Hepatocyte (in vitro differentiated cells): Measurements from ENCODE around the gene TMEM252. TPM values are rescaled to one million over a fixed set of nuclear protein-coding genes. Genes with fewer than 3 reads are reported as not detected.

Experiments
- DNase-seq: peaks from one replicate; pipeline ENCODE4 v3.0.0-alpha.2; 2016; ENCODE audit warnings: low spot score
- H2AFZ ChIP-seq: fragments of 200-600 bp; sonication (generic); 2 replicates; pipeline ENCODE4 v1.6.0; 2016; ENCODE audit warnings: antibody characterized with exemption, mild to moderate bottlenecking
- H3K27ac ChIP-seq: fragments of 200-600 bp; sonication (generic); 2 replicates; pipeline ENCODE4 v1.5.1; 2016; ENCODE audit warnings: mild to moderate bottlenecking
- H3K27me3 ChIP-seq: fragments of 200-600 bp; sonication (generic); 2 replicates; pipeline ENCODE4 v1.6.1; 2016
- H3K36me3 ChIP-seq: fragments of 200-600 bp; sonication (generic); replicated peaks from 2 replicates; pipeline ENCODE4 v1.5.1; 2016; ENCODE audit warnings: low read depth; ENCODE audit not compliant: insufficient read depth
- H3K4me1 ChIP-seq: fragments of 200-600 bp; sonication (generic); 2 replicates; pipeline ENCODE4 v1.5.1; 2016; ENCODE audit warnings: mild to moderate bottlenecking, moderate library complexity; ENCODE audit not compliant: insufficient read depth
- H3K4me2 ChIP-seq: fragments of 200-600 bp; sonication (generic); 2 replicates; pipeline ENCODE4 v1.6.0; 2016
- H3K4me3 ChIP-seq: fragments of 200-600 bp; sonication (generic); 2 replicates; pipeline ENCODE4 v1.5.1; 2016; ENCODE audit warnings: mild to moderate bottlenecking
- H3K79me2 ChIP-seq: fragments of 200-600 bp; sonication (generic); 2 replicates; pipeline ENCODE4 v1.6.0; 2017; ENCODE audit warnings: mild to moderate bottlenecking
- H3K9me2 ChIP-seq: fragments of 200-600 bp; sonication (generic); replicated peaks from 2 replicates; pipeline ENCODE4 v1.6.0; 2017; ENCODE audit warnings: mild to moderate bottlenecking; ENCODE audit not compliant: insufficient read depth
- H3K9me3 ChIP-seq: fragments of 200-600 bp; sonication (generic); 2 replicates; pipeline ENCODE4 v1.5.1; 2016; ENCODE audit warnings: low read depth, mild to moderate bottlenecking
- H4K20me1 ChIP-seq: fragments of 200-600 bp; sonication (generic); 2 replicates; pipeline ENCODE4 v1.6.0; 2016; ENCODE audit warnings: mild to moderate bottlenecking; ENCODE audit not compliant: insufficient read depth, poor library complexity, severe bottlenecking
- EZH2 ChIP-seq: fragments of 200-600 bp; sonication (generic); IDR thresholded peaks from 2 replicates; pipeline ENCODE4 v1.6.1; 2016; ENCODE audit warnings: antibody characterized with exemption, mild to moderate bottlenecking, borderline replicate concordance
- EZH2phosphoT487 ChIP-seq: fragments of 200-600 bp; sonication (generic); IDR thresholded peaks from one replicate; pipeline ENCODE4 v1.6.1; 2018; ENCODE audit warnings: antibody characterized with exemption, mild to moderate bottlenecking, low read depth, moderate library complexity; ENCODE audit not compliant: unreplicated experiment, severe bottlenecking
- WGBS: methylation state at CpG from one replicate; pipeline ENCODE4 v1.1.6; 2016; ENCODE audit warnings: low lambda C conversion rate; ENCODE audit errors: missing lambda C conversion rate; 5-methylcytosine and 5-hydroxymethylcytosine counted together
- polyA plus RNA-seq: library from polyadenylated mRNA; unstranded; fragments of >200 nt; fragmentation: Nextera tagmentation; extraction: Ambion mirVana; gene quantifications from 2 replicates; pipeline ENCODE4 v1.2.1, GENCODE V29; 2016
- total RNA-seq: library from RNA; depleted of rRNA; stranded (reverse); fragments of >200 nt; gene quantifications from 2 replicates; pipeline ENCODE4 v1.2.3, GENCODE V29; 2014
- TF ChIP-seq, protein P1 (sequence below): fragments of 200-600 bp; sonication (generic); IDR thresholded peaks from 2 replicates; pipeline ENCODE4 v1.5.1; 2016; ENCODE audit warnings: antibody characterized with exemption, mild to moderate bottlenecking; ENCODE audit not compliant: poor library complexity

TMEM252 gene
- total and polyA plus RNA-seq, 2 experiments from 2014 or later = 0.16 TPM; not detected in 1

DNA sequence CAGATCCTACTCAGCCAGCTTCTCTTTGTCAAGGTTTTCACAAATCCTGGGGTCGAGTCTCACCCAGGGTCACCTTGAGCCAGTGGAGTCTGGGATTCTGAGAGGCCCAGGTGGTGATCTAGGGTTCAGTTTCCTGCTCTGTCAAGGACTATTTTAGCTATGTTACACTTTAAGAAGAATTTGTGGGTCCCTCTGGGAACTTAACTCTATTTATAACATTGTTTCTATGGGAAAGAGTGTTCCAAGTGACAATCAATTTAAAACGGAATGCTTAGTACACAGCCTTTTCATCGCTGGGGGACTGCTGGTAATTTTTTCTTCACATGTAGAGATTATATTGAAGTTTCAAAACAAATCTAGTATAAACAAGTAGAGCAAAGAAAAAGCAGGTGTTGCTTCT is 26.9 kb upstream of the TMEM252 start:
- H4K20me1 ChIP-seq = no peaks in the 10 kb centered on the region
- H3K9me2 ChIP-seq = no peaks in the 10 kb centered on the region
- H3K4me3 ChIP-seq = no peak overlapping the region
- 87% methylated on average over 3 of the region's 3 CpGs for WGBS
- H3K27me3 ChIP-seq = peaks cover 6% of the 10 kb centered on the region
- H3K4me2 ChIP-seq = no peak overlapping the region
- DNase-seq = no peak
- no peak overlapping the region for H2AFZ ChIP-seq
- H3K4me1 ChIP-seq = no peaks in the 10 kb centered on the region
- H3K79me2 ChIP-seq = no peaks in the 10 kb centered on the region
- H3K36me3 ChIP-seq = no peaks in the 10 kb centered on the region
- no peaks in the 10 kb centered on the region for H3K9me3 ChIP-seq
- TF ChIP-seq EZH2phosphoT487 (no peak), EZH2 (no peak)
- TF ChIP-seq, protein P1, sequence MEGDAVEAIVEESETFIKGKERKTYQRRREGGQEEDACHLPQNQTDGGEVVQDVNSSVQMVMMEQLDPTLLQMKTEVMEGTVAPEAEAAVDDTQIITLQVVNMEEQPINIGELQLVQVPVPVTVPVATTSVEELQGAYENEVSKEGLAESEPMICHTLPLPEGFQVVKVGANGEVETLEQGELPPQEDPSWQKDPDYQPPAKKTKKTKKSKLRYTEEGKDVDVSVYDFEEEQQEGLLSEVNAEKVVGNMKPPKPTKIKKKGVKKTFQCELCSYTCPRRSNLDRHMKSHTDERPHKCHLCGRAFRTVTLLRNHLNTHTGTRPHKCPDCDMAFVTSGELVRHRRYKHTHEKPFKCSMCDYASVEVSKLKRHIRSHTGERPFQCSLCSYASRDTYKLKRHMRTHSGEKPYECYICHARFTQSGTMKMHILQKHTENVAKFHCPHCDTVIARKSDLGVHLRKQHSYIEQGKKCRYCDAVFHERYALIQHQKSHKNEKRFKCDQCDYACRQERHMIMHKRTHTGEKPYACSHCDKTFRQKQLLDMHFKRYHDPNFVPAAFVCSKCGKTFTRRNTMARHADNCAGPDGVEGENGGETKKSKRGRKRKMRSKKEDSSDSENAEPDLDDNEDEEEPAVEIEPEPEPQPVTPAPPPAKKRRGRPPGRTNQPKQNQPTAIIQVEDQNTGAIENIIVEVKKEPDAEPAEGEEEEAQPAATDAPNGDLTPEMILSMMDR = no peak
- H3K27ac ChIP-seq = no peak overlapping the region

- H3K79me2 ChIP-seq = no peaks in the 10 kb centered on the region
- no peak overlapping the region for H2AFZ ChIP-seq
- H4K20me1 ChIP-seq = no peaks in the 10 kb centered on the region
- no peak overlapping the region for H3K4me2 ChIP-seq
- H3K36me3 ChIP-seq = no peaks in the 10 kb centered on the region
- no peaks in the 10 kb centered on the region for H3K9me3 ChIP-seq
- WGBS = 47% methylated on average over 2 of the region's 2 CpGs
- TF ChIP-seq, protein P1 = no peak
- TF ChIP-seq EZH2 = no peak
- no peak for TF ChIP-seq EZH2phosphoT487
- peaks cover 4% of the 10 kb centered on the region for H3K4me1 ChIP-seq
- no peak for DNase-seq
- peaks cover 8% of the 10 kb centered on the region for H3K27me3 ChIP-seq
- no peak overlapping the region for H3K27ac ChIP-seq
- no peaks in the 10 kb centered on the region for H3K9me2 ChIP-seq
- H3K4me3 ChIP-seq = no peak overlapping the region
Measured at GRCh38 chr9:68562461-68562860, 21.8 kb upstream of the TMEM252 start.

DNA sequence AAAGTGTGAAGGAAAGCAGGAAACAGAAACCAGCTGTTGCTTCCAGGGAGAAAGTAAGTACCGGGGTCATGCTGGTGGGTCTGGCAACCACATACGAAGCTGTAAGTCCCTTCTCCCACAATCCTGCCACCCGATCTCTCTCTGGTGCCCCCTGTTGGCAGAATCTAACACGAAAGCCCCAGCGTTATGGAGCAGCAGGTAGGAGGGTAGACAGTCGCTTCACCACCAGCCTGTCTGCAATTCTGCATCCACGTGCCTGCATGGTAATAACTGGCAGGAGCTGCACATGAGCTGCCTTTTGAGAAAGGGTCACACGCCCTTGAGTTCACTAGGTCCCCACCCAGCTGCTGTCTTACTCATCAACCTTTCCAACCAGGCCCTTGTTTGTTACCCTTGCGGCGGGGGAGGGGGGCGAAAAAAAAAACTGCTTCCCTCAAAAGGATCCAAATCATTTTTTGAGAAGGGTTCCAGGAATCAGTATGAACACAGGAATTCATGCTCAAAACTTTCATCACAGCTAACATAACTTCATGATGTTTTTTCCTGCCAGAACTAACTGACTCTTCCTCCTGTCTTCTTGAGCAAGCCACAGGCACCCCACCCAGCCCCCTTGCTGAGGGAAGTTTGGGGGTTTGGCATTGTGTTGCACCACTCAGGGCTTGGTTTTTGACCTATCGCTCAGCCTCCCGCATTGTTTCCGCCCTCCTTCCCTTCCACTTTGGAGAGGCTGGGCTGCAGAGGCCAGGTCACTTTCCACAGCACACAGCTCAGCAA is 19.6 kb upstream of the TMEM252 start:
- Histone ChIP-seq H4K20me1 (no peaks in the 10 kb centered on the region), H3K4me3 (no peak overlapping the region), H3K36me3 (no peaks in the 10 kb centered on the region), H3K4me1 (peaks cover 4% of the 10 kb centered on the region), H3K4me2 (no peak overlapping the region), H3K27ac (no peak overlapping the region), H3K9me2 (no peaks in the 10 kb centered on the region), H3K9me3 (no peaks in the 10 kb centered on the region), H2AFZ (no peak overlapping the region), H3K79me2 (no peaks in the 10 kb centered on the region), H3K27me3 (peaks cover 8% of the 10 kb centered on the region)
- 54% methylated on average over 14 of the region's 14 CpGs for WGBS
- DNase-seq = peak; percentile 37
- TF ChIP-seq, protein P1 = peak; percentile 30
- no peak for TF ChIP-seq EZH2
- TF ChIP-seq EZH2phosphoT487 = no peak
